GM13977 (cell line): ENCODE measurements around the gene NET1.

ENCODE experiments used
- DNase-seq: peaks from one replicate; pipeline ENCODE4 v3.0.0; 2012; ENCODE audit warnings: low spot score
- in situ Hi-C: fragments of 300-500 bp; cut with MboI; formaldehyde crosslinking; loops from one replicate; pipeline ENCODE4 v1.12.0; 2022; ENCODE audit warnings: low sequenced_read_pairs, low pct_unique_long_range_greater_than_20kb, mixed read lengths, inconsistent platforms; ENCODE audit not compliant: unreplicated experiment
- TF ChIP-seq, protein P1 (sequence below): IDR thresholded peaks from 2 replicates; pipeline ENCODE4 v1.5.1; 2012; ENCODE audit warnings: mild to moderate bottlenecking, control low read depth; ENCODE audit not compliant: insufficient read depth; ENCODE audit errors: extremely low read depth, missing control alignments

Gene NET1

GRCh38 chr10:5490032-5490431 lies 77.7 kb downstream of the NET1 start:
- in situ Hi-C loops: no loop called here
- TF ChIP-seq, protein P1, sequence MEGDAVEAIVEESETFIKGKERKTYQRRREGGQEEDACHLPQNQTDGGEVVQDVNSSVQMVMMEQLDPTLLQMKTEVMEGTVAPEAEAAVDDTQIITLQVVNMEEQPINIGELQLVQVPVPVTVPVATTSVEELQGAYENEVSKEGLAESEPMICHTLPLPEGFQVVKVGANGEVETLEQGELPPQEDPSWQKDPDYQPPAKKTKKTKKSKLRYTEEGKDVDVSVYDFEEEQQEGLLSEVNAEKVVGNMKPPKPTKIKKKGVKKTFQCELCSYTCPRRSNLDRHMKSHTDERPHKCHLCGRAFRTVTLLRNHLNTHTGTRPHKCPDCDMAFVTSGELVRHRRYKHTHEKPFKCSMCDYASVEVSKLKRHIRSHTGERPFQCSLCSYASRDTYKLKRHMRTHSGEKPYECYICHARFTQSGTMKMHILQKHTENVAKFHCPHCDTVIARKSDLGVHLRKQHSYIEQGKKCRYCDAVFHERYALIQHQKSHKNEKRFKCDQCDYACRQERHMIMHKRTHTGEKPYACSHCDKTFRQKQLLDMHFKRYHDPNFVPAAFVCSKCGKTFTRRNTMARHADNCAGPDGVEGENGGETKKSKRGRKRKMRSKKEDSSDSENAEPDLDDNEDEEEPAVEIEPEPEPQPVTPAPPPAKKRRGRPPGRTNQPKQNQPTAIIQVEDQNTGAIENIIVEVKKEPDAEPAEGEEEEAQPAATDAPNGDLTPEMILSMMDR: no peak
- DNase-seq: no peak

DNA sequence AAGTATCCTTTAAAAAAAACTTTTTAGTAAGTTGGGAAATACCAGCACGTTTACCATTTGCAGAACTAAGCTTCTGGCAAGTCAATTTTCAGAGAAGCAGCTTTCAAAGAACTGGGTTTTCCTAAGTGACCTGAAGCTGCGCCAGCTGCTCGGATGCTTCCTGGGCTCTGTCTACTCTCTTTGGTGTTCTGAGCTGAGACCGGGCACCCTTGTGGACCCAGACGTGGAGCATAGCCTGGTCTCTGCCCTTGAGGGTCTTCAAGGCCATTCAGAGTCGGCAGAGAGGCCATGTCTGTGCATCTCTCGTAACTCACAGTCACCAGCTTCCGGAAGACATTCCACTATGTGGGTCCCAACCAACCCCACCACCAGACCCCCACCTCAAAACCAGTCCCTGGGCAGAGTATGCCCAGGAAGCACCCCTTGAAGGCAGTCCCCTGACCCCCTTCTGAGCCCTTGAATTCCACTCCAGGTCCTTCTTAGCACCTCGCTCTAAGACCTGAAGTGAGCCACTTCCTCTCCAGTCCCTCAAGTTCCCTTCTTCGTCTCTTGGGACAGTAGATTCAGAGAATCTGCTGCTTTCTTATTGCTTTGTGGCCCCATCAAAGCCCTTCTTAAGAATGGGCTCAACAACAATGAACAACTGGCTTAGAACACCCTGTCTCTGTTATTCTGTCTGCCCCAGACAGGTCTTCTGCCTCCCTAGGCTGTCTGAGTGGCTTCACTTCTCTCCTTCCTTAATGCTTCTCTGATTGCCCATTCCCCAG lies 78.5 kb downstream of the NET1 start:
- TF ChIP-seq, protein P1: no peak
- no peak for DNase-seq
- in situ Hi-C loops: no loop called here

GRCh38 chr10:5491477-5491876 lies 79.1 kb downstream of the NET1 start:
- in situ Hi-C loops: no loop called here
- TF ChIP-seq, protein P1: no peak

GRCh38 chr10:5492322-5492855 lies 80.0 kb downstream of the NET1 start:
- TF ChIP-seq, protein P1: no peak
- in situ Hi-C loops: no loop called here
- no peak for DNase-seq

More at GRCh38 chr10:5491477-5491876, 79.1 kb downstream of the NET1 start:
- no peak for DNase-seq

- no peak for DNase-seq
- TF ChIP-seq, protein P1: no peak
- in situ Hi-C loops: no loop called here
Observed at GRCh38 chr10:5492929-5493576, 80.7 kb downstream of the NET1 start.

- no peak for DNase-seq
- in situ Hi-C loops: no loop called here
- TF ChIP-seq, protein P1: no peak
Observed at GRCh38 chr10:5493691-5494090, 81.3 kb downstream of the NET1 start.
